Coronary artery (tissue), 2 donors: ENCODE measurements around the gene RPS6KB1.
"Not testable (repeated sequence)": the region's sequence is repeated elsewhere in the genome, so short reads cannot be mapped to it uniquely, and the experiment has no call there.

Source experiments
- DNase-seq: peaks from one replicate; pipeline ENCODE4 v3.0.0-alpha.2; 2017; ENCODE audit warnings: low spot score
- H3K27ac ChIP-seq, 2 donors: fragments of 200-600 bp; sonication (generic); one replicate each; pipeline ENCODE4 v1.5.1; 2016 to 2019
- H3K4me3 ChIP-seq: fragments of 200-600 bp; sonication (generic); 2 replicates; pipeline ENCODE4 v1.5.1; 2016; ENCODE audit warnings: mild to moderate bottlenecking, moderate library complexity
- TF ChIP-seq, protein P1 (sequence below): fragments of 200-600 bp; sonication (generic); IDR thresholded peaks from one replicate; pipeline ENCODE4 v1.5.1; 2019; ENCODE audit warnings: antibody characterized with exemption

Gene RPS6KB1

DNA sequence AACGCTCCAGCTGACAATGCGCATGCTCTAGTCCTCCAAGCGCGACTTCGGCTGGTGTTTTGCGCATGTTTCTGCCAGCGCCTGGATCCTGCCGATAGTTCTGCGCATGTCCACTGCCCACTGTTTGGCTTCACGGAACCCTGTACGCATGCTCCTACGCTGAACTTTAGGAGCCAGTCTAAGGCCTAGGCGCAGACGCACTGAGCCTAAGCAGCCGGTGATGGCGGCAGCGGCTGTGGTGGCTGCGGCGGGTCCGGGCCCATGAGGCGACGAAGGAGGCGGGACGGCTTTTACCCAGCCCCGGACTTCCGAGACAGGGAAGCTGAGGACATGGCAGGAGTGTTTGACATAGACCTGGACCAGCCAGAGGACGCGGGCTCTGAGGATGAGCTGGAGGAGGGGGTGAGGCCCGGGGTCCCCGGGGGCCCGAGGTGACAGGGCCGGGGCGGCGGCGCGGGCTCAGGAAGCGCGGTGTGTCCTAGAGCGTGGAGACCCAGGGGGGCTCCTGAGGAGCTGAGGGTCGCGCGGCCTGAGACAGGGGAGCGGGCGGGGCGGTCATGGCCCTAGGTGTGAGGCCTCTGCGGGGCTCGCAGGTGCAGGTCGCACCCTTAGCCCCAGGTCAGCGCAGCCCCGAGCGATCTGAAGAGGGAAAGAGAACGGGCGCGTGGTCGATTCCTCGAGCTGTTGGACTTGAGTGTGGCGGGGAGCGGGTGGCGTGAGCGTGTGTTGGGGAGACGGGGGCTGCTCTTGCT lies at the start of gene RPS6KB1, which contains the start of gene TUBD1:
TSS of gene RPS6KB1 (plus strand) at position 198 of the 752 bp plus-strand sequence. CDS start at position 262, 64 bp downstream.
TSS of gene TUBD1 (minus strand) at position 20 of the 752 bp plus-strand sequence. CDS start 1,941 bp downstream, outside the sequence.
- DNase-seq = peak; percentile 98
- TF ChIP-seq, protein P1, sequence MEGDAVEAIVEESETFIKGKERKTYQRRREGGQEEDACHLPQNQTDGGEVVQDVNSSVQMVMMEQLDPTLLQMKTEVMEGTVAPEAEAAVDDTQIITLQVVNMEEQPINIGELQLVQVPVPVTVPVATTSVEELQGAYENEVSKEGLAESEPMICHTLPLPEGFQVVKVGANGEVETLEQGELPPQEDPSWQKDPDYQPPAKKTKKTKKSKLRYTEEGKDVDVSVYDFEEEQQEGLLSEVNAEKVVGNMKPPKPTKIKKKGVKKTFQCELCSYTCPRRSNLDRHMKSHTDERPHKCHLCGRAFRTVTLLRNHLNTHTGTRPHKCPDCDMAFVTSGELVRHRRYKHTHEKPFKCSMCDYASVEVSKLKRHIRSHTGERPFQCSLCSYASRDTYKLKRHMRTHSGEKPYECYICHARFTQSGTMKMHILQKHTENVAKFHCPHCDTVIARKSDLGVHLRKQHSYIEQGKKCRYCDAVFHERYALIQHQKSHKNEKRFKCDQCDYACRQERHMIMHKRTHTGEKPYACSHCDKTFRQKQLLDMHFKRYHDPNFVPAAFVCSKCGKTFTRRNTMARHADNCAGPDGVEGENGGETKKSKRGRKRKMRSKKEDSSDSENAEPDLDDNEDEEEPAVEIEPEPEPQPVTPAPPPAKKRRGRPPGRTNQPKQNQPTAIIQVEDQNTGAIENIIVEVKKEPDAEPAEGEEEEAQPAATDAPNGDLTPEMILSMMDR = no peak
- Histone ChIP-seq H3K27ac (peak within 1 kb of the TSS; percentile 89 to 90), H3K4me3 (peak within 1 kb of the TSS; percentile 88)

DNA sequence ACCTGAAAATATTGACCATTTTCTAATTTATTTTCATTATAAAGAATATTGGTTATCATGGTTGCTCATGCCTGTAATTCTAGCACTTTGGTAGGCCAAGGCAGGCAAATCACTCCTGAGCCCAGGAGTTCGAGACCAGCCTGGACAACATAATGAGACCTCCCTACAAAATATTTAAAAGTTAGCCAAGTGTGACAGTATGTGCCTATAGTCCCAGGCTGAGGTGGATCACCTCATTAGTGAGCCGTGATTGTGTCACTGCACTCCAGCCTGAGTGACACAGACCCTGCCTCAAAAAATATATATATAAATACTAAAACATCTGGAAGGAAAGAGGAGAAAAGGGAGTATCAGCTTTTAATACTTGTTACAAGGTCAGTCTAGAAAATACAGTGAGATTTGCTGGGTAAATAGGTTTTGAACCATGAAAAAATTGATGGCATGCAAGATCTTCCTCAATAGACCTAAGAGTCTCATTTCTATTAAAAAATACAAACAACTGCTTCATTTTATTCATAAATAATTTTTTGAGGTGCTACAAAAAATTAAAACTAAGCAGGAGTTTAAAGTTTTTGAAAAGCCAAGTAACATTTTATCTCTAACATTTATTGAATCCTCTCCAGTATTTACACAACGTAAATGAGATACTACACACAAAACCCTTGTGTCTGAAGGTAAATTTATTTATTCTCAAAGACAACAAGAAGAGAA lies 47.9 kb upstream of the RPS6KB1 start:
- TF ChIP-seq, protein P1 = no peak
- DNase-seq = no peak
- Histone ChIP-seq H3K4me3 (no peak overlapping the region), H3K27ac (peak overlapping the region; percentile 82 to 91)

DNA sequence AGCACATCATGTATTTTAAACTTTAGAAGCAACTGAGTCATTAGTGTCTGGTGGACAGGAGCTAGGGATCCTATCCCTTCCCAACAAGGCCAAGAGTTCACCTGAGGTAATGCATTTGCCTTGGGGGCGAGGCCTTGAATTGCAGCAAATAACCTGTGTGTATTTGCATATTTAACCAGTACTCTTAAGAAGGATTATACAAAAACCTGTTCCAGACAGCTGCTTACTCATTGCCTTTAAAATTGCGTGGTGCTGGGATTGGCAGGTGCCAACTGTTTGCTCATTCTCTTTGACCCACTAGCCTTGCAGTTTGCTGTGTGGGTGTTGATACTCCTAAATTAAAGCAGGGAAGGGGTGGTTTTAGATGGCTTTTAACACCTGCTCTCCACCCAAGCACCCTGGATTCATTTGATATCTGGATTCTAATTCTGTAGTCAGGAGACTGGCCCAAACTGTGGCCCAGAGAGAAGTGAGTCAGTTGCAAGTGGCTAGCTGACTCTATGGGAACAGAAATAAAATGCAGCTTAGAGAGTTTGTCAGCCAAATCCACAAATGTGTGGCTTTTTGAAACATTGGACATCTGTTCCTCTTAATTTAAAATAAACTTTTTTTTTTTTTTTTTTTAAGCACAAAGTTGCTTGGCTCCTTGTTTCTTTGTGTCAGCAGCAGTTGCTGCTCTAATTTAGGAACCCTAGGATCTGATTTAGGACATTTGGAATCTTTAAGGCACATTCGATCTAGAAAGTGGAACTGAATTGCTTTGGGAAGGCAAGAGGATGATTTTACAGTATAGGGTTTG lies 47.1 kb upstream of the RPS6KB1 start:
- TF ChIP-seq, protein P1 = no peak
- DNase-seq = no peak
- peak overlapping the region; percentile 82 to 91 for H3K27ac ChIP-seq
- peak overlapping the region; percentile 23 for H3K4me3 ChIP-seq

DNA sequence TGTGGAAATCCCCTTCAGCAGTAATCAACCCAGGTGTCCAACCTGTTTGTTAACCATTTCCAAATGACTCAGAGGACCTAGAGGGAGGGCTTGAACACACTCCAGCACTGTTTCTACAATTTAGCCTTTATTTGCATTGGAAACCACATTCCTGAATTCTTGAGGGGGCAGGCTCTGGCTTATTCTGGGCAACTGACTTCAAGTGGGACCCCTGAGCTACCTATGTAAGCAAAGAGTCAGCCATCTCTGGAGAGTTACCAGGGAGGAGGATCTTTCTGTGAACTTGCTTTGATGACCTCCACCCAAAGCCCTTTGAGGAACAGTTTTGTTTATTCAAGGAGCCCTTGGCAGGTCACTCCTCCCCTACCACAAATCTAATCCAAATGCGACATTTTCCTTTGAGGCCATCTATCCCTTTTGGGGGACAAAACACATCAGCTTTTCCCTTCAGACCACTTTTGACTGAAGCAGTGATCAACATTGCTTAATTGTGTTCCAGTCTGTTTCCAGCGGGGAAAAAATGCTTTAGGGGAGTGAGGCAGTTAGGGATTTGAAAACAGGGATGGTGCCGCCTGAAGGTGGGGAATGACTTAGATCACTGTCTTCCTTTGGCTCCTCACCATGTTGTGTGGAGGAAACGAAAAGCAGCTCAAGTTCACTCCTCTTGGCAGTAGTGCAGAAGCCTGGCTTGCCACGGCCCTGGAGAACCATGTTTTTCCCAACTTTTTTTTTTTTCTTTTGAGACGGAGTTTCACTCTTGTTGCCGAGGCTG lies 46.3 kb upstream of the RPS6KB1 start:
- DNase-seq = no peak
- Histone ChIP-seq H3K27ac (peak overlapping the region; percentile 82 to 91), H3K4me3 (peak overlapping the region; percentile 23)
- TF ChIP-seq, protein P1 = no peak

DNA sequence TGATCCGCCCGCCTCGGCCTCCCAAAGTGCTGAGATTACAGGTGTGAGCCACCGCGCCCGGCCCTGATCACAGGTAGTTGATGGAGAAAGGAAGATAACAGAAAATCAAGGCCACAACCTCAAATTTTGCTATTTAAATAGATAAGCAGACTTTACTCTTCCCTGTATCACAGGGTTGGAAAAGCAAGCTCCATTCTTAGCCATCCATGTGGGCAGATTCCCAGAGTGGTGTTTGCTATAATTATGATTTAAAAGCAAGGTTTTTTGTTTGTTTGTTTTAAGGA lies 44.6 kb upstream of the RPS6KB1 start:
- H3K4me3 ChIP-seq = no peak overlapping the region
- TF ChIP-seq, protein P1 = no peak
- DNase-seq = no peak
- H3K27ac ChIP-seq = no peak overlapping the region

DNA sequence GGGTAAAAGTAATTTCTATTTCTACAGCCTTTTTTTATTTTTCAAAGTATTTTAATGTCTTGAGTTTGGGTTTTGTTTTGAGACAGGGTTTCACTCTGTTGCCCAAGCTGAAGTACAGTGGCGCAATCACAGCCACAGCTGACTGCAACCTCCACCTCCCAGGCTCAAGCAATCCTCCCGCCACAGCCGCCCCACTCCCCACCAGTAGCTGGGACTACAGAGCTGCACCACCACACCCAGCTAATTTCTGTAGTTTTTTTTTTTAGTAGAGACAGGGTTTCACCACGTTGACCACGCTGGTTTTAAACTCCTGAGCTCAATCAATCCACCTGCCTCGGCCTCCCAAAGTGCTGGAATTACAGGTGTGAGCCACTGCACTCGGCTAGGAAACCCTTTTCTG lies 44.1 kb upstream of the RPS6KB1 start:
- TF ChIP-seq, protein P1 = no peak
- Histone ChIP-seq H3K4me3 (no peak overlapping the region), H3K27ac (no peak overlapping the region)
- DNase-seq = no peak

DNA sequence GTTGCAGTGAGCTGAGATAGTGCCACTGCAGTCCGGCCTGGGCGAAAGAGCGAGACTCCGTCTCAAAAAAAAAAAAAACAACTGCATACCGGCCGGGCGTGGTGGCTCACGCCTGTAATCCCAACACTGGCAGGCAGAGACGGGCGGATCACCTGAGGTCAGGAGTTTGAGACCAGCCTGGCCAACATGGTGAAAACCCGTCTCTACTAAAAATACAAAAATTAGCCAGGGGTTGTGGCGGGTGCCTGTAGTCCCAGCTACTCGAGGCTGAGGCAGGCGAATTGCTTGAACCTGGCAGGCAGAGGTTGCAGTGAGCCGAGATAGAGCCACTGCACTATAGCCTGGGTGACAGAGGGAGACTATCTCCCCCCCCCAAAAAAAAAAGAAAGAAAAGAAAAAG lies 42.6 kb upstream of the RPS6KB1 start:
- H3K27ac ChIP-seq, DNase-seq, H3K4me3 ChIP-seq: not testable (repeated sequence)
